Hepatocyte (in vitro differentiated cells): ENCODE measurements around the gene BCAR1.

Experiments
- EZH2 ChIP-seq: fragments of 200-600 bp; sonication (generic); IDR thresholded peaks from 2 replicates; pipeline ENCODE4 v1.6.1; 2016; ENCODE audit warnings: antibody characterized with exemption, mild to moderate bottlenecking, borderline replicate concordance
- EZH2phosphoT487 ChIP-seq: fragments of 200-600 bp; sonication (generic); IDR thresholded peaks from one replicate; pipeline ENCODE4 v1.6.1; 2018; ENCODE audit warnings: antibody characterized with exemption, mild to moderate bottlenecking, low read depth, moderate library complexity; ENCODE audit not compliant: unreplicated experiment, severe bottlenecking
- TF ChIP-seq, protein P1 (sequence below): fragments of 200-600 bp; sonication (generic); IDR thresholded peaks from 2 replicates; pipeline ENCODE4 v1.5.1; 2016; ENCODE audit warnings: antibody characterized with exemption, mild to moderate bottlenecking; ENCODE audit not compliant: poor library complexity

DNA sequence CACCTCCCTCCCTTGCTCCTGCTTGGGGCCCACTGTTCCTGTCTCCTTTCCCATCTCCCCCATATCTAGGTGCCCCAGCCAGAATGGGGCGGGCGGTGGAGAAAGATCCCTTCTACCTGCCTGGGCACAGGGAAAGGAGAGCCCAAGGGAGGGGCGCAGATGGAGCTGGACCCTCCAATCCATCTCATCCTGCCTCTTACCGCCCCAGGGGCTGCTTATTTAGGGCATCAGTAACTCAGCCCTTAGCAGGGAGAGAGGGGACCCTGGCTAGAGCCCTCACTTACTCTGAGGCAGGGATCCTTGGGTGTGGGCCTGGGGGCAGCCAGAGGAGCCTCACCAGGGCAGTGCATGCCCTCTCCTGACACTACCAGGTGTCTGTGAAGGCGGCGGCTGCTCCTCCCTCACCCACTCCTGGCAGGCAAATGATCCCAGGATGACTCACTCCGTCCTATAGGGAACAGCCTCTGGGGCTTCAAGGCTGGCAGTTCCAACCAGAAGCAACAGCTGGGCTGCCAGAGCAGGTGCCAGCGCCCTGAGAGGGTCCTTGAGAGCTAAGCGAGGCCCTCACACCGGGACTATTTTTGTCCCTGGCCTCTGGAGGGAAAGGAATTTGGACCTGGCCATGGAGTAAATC, 16.3 kb upstream of the BCAR1 start:
- no peak for TF ChIP-seq EZH2phosphoT487
- TF ChIP-seq, protein P1, sequence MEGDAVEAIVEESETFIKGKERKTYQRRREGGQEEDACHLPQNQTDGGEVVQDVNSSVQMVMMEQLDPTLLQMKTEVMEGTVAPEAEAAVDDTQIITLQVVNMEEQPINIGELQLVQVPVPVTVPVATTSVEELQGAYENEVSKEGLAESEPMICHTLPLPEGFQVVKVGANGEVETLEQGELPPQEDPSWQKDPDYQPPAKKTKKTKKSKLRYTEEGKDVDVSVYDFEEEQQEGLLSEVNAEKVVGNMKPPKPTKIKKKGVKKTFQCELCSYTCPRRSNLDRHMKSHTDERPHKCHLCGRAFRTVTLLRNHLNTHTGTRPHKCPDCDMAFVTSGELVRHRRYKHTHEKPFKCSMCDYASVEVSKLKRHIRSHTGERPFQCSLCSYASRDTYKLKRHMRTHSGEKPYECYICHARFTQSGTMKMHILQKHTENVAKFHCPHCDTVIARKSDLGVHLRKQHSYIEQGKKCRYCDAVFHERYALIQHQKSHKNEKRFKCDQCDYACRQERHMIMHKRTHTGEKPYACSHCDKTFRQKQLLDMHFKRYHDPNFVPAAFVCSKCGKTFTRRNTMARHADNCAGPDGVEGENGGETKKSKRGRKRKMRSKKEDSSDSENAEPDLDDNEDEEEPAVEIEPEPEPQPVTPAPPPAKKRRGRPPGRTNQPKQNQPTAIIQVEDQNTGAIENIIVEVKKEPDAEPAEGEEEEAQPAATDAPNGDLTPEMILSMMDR, result no peak
- TF ChIP-seq EZH2, result no peak
